Chondrocyte (in vitro differentiated cells): Measurements from ENCODE around the gene CST7. TPM values are rescaled to one million over a fixed set of nuclear protein-coding genes. Genes with fewer than 3 reads are reported as not detected.

Experiments
- DNase-seq: peaks from one replicate; pipeline ENCODE4 v3.0.0; 2021; ENCODE audit warnings: mixed read lengths, low spot score
- H3K27ac Mint-ChIP-seq: one replicate; pipeline ENCODE4 v1.8.0; 2021; ENCODE audit warnings: mild to moderate bottlenecking, moderate library complexity, mixed read lengths; ENCODE audit not compliant: unreplicated experiment
- H3K27me3 Mint-ChIP-seq: 2 replicates; pipeline ENCODE4 v1.8.0; 2021; ENCODE audit warnings: low read depth, mixed read lengths
- H3K36me3 Mint-ChIP-seq: 2 replicates; pipeline ENCODE4 v1.8.0; 2021; ENCODE audit warnings: low read depth, mixed read lengths
- H3K4me1 Mint-ChIP-seq: 2 replicates; pipeline ENCODE4 v1.8.0; 2021; ENCODE audit warnings: low read depth, mild to moderate bottlenecking, mixed read lengths
- H3K4me3 Mint-ChIP-seq: one replicate; pipeline ENCODE4 v1.8.0; 2021; ENCODE audit warnings: mild to moderate bottlenecking, moderate library complexity, mixed read lengths; ENCODE audit not compliant: unreplicated experiment
- H3K9me3 Mint-ChIP-seq: 2 replicates; pipeline ENCODE4 v1.8.0; 2021; ENCODE audit warnings: low read depth, mixed read lengths
- CTCF ChIP-seq: fragments of 200-600 bp; sonication (generic); IDR thresholded peaks from 2 replicates; pipeline ENCODE4 v1.5.0; 2021; ENCODE audit warnings: antibody characterized with exemption, mild to moderate bottlenecking, moderate library complexity
- total RNA-seq: library from RNA; stranded (reverse); gene quantifications from 3 replicates; pipeline ENCODE4 v1.2.1, GENCODE V29; 2021

Gene CST7
- total RNA-seq, 1 donor from 2014 or later, result not detected

DNA sequence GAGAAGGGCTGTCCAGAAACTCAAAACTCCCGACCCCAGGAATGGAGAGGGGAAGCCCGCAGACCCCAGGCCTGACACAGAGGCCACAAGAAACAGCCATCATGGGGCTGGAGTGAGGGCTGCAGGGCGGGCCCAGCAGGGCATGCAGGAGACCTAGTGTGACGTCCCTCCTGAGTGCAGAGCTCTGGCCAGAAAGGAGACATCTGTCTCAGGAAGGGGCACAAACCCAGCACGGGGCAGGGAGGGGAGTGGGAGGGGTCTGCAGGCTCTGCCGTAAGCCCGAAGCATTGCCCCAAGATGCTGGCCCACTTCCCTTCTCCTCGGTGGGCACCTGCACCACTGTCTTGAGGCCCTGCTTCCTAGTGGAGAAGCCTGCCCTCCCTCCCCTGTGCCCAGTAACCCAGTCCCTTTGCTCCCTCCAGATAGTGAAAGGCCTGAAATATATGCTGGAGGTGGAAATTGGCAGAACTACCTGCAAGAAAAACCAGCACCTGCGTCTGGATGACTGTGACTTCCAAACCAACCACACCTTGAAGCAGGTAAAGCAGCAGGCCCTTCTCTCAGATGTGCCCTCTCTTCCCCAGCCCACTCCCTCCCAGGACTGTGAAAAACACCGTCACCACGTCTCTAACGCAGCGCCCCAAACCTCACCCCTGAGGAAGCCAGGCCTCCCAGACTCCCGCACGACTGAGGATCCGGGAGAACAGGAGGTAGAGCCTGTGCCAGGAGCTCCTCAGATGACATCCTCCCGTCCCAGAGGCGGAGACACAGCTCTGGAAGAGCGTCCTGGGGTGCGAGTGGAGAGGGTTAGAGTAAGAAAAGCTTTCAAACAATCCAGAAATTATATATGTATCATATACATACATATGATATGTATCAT lies 9.7 kb downstream of the CST7 start:
- peaks cover 18% of the 10 kb centered on the region for H3K36me3 Mint-ChIP-seq
- peak; percentile 67 for DNase-seq
- TF ChIP-seq CTCF, result no peak
- no peaks in the 10 kb centered on the region for H3K9me3 Mint-ChIP-seq
- no peak overlapping the region for H3K27ac Mint-ChIP-seq
- no peak overlapping the region for H3K4me3 Mint-ChIP-seq
- no peaks in the 10 kb centered on the region for H3K4me1 Mint-ChIP-seq
- H3K27me3 Mint-ChIP-seq, result no peaks in the 10 kb centered on the region

DNA sequence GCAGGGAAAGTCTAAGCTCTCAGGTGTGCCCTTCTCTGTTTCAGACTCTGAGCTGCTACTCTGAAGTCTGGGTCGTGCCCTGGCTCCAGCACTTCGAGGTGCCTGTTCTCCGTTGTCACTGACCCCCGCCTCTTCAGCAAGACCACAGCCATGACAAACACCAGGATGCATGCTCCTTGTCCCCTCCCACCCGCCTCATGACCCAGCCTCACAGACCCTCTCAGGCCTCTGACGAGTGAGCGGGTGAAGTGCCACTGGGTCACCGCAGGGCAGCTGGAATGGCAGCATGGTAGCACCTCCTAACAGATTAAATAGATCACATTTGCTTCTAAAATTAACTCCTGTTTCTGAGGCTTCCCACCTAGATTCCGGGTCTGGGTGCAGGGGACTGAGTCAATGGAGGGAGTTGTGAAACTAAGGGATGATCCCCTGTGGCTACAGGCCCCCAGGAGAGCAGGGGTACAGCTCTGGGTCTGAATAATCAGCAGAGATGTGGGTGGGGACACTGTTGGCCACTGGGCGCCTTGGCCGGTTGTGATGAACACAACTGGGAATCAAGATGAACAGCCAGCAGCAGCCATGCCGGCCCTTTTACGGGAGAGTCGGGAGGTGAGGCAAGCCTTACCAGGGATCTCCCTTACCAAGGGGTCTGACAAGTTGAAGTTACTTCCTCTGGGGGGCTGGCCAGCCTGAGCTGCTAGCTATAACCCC lies 10.7 kb downstream of the CST7 start:
- no peak overlapping the region for H3K4me3 Mint-ChIP-seq
- TF ChIP-seq CTCF, result no peak
- DNase-seq, result peak; percentile 56
- peaks cover 24% of the 10 kb centered on the region for H3K36me3 Mint-ChIP-seq
- no peaks in the 10 kb centered on the region for H3K9me3 Mint-ChIP-seq
- no peaks in the 10 kb centered on the region for H3K4me1 Mint-ChIP-seq
- H3K27ac Mint-ChIP-seq, result no peak overlapping the region
- no peaks in the 10 kb centered on the region for H3K27me3 Mint-ChIP-seq

DNA sequence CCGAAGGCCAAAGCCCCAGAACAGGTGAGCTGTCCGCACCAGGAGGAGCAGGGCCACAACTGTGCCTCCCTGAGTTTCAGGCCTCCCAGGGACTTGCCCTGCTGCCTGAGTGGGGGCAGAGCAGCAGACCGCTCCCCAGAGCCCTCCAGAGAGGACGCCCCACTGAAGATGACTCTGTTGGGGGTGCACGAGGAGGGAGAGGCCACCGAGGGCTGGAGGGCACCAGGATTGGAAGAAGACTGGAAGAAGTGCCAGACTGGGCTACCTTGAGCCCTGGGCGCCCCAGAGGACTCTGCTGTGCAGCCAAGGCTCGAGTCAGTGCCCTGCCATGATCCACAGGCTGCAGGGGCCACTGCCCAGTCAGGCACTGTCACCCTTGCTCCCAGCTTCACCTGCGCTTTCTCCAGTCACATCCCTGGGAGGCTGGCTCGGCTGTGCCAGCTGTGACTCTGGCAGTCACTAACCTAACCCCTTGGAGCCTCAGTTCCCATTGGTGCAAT lies 11.3 kb downstream of the CST7 start:
- no peak for TF ChIP-seq CTCF
- Mint-ChIP-seq H3K4me3 (no peak overlapping the region), H3K27me3 (no peaks in the 10 kb centered on the region), H3K4me1 (no peaks in the 10 kb centered on the region), H3K36me3 (peaks cover 27% of the 10 kb centered on the region), H3K27ac (no peak overlapping the region), H3K9me3 (no peaks in the 10 kb centered on the region)
- peak; percentile 72 for DNase-seq

DNA sequence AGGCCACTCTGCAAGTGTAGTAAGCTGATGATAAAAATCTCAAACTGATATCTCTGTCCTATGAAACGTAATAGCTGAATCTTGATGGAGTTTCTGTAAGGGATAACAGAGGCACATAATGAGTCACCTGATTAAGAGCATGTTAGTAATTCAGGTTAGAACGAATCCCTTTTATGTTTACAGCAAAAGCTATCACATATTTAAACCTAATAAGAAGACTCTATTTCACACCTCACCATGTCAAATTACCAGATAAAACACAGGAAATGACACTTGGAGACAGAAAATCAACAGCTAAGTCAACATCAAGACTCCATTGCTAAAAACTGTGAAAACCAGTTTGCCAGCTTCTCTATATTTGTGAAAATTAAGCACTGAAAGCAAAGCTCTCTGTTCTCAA lies 11.8 kb downstream of the CST7 start:
- no peak for TF ChIP-seq CTCF

GRCh38 chr20:24961384-24962181 lies 12.5 kb downstream of the CST7 start:
- TF ChIP-seq CTCF, result no peak
- no peaks in the 10 kb centered on the region for H3K9me3 Mint-ChIP-seq
- no peak overlapping the region for H3K4me3 Mint-ChIP-seq
- H3K4me1 Mint-ChIP-seq, result no peaks in the 10 kb centered on the region
- no peaks in the 10 kb centered on the region for H3K27me3 Mint-ChIP-seq
- H3K27ac Mint-ChIP-seq, result no peak overlapping the region
- DNase-seq, result peak; percentile 60
- peaks cover 32% of the 10 kb centered on the region for H3K36me3 Mint-ChIP-seq

More for the DNA sequence above, 11.8 kb downstream of the CST7 start:
- no peaks in the 10 kb centered on the region for H3K4me1 Mint-ChIP-seq
- H3K27ac Mint-ChIP-seq, result no peak overlapping the region
- H3K36me3 Mint-ChIP-seq, result peaks cover 28% of the 10 kb centered on the region
- no peak for DNase-seq
- no peaks in the 10 kb centered on the region for H3K27me3 Mint-ChIP-seq
- H3K4me3 Mint-ChIP-seq, result no peak overlapping the region
- H3K9me3 Mint-ChIP-seq, result no peaks in the 10 kb centered on the region
